Chondrocyte (in vitro differentiated cells): Measurements from ENCODE around the gene RBKS. TPM values are rescaled to one million over a fixed set of nuclear protein-coding genes. Genes with fewer than 3 reads are reported as not detected.

Experiments used
- DNase-seq: peaks from one replicate; pipeline ENCODE4 v3.0.0; 2021; ENCODE audit warnings: mixed read lengths, low spot score
- H3K27ac Mint-ChIP-seq: one replicate; pipeline ENCODE4 v1.8.0; 2021; ENCODE audit warnings: mild to moderate bottlenecking, moderate library complexity, mixed read lengths; ENCODE audit not compliant: unreplicated experiment
- H3K27me3 Mint-ChIP-seq: 2 replicates; pipeline ENCODE4 v1.8.0; 2021; ENCODE audit warnings: low read depth, mixed read lengths
- H3K36me3 Mint-ChIP-seq: 2 replicates; pipeline ENCODE4 v1.8.0; 2021; ENCODE audit warnings: low read depth, mixed read lengths
- H3K4me1 Mint-ChIP-seq: 2 replicates; pipeline ENCODE4 v1.8.0; 2021; ENCODE audit warnings: low read depth, mild to moderate bottlenecking, mixed read lengths
- H3K4me3 Mint-ChIP-seq: one replicate; pipeline ENCODE4 v1.8.0; 2021; ENCODE audit warnings: mild to moderate bottlenecking, moderate library complexity, mixed read lengths; ENCODE audit not compliant: unreplicated experiment
- H3K9me3 Mint-ChIP-seq: 2 replicates; pipeline ENCODE4 v1.8.0; 2021; ENCODE audit warnings: low read depth, mixed read lengths
- total RNA-seq: library from RNA; stranded (reverse); gene quantifications from 3 replicates; pipeline ENCODE4 v1.2.1, GENCODE V29; 2021
- TF ChIP-seq, protein P1 (sequence below): fragments of 200-600 bp; sonication (generic); IDR thresholded peaks from 2 replicates; pipeline ENCODE4 v1.5.0; 2021; ENCODE audit warnings: antibody characterized with exemption, mild to moderate bottlenecking, moderate library complexity

RBKS gene
- total RNA-seq, 1 donor from 2014 or later: 0.45 TPM

GRCh38 chr2:27925766-27926472 is 35.7 kb upstream of the RBKS start:
- no peak for DNase-seq
- no peak overlapping the region for H3K27ac Mint-ChIP-seq
- H3K9me3 Mint-ChIP-seq: no peaks in the 10 kb centered on the region
- H3K4me3 Mint-ChIP-seq: no peak overlapping the region
- TF ChIP-seq, protein P1, sequence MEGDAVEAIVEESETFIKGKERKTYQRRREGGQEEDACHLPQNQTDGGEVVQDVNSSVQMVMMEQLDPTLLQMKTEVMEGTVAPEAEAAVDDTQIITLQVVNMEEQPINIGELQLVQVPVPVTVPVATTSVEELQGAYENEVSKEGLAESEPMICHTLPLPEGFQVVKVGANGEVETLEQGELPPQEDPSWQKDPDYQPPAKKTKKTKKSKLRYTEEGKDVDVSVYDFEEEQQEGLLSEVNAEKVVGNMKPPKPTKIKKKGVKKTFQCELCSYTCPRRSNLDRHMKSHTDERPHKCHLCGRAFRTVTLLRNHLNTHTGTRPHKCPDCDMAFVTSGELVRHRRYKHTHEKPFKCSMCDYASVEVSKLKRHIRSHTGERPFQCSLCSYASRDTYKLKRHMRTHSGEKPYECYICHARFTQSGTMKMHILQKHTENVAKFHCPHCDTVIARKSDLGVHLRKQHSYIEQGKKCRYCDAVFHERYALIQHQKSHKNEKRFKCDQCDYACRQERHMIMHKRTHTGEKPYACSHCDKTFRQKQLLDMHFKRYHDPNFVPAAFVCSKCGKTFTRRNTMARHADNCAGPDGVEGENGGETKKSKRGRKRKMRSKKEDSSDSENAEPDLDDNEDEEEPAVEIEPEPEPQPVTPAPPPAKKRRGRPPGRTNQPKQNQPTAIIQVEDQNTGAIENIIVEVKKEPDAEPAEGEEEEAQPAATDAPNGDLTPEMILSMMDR: no peak
- H3K36me3 Mint-ChIP-seq: peaks cover 9% of the 10 kb centered on the region
- peaks cover 8% of the 10 kb centered on the region for H3K4me1 Mint-ChIP-seq
- no peaks in the 10 kb centered on the region for H3K27me3 Mint-ChIP-seq

- H3K4me3 Mint-ChIP-seq: no peak overlapping the region
- TF ChIP-seq, protein P1: no peak
- H3K27ac Mint-ChIP-seq: no peak overlapping the region
- peaks cover 17% of the 10 kb centered on the region for H3K4me1 Mint-ChIP-seq
- H3K9me3 Mint-ChIP-seq: no peaks in the 10 kb centered on the region
- DNase-seq: no peak
- peaks cover 7% of the 10 kb centered on the region for H3K36me3 Mint-ChIP-seq
- H3K27me3 Mint-ChIP-seq: no peaks in the 10 kb centered on the region
Observed at GRCh38 chr2:27922842-27923241, 32.7 kb upstream of the RBKS start.

DNA sequence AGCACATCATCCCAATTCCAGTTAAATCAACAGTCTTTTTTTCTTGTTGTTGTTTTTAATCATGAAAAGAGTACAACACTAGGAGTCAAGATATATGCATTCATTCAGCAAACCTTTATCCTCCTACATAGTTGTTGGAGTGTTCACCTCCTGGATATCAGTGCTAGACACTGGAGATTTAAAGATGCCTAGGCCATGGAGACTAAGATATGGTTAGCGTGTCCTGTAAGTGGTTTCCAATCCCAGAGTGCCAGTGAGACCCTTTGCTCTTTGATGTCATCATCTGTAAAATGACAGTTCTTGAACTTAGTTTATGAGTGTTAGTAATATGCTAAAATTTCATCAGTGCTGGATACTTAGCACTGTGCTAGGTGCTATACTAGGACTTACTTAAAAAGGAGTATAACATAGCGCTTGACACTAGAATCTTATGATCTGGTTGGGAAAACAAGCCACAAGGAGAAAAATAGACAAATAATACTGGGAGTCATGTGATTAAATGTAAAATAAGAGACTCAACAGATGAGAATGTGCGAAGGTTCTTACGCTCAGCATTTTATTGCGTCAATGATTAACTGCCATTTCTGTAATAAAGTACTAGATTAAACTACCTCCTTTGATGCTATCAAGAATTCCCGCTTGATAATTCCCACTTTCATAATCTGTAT is 31.8 kb upstream of the RBKS start:
- H3K4me3 Mint-ChIP-seq: no peak overlapping the region

DNA sequence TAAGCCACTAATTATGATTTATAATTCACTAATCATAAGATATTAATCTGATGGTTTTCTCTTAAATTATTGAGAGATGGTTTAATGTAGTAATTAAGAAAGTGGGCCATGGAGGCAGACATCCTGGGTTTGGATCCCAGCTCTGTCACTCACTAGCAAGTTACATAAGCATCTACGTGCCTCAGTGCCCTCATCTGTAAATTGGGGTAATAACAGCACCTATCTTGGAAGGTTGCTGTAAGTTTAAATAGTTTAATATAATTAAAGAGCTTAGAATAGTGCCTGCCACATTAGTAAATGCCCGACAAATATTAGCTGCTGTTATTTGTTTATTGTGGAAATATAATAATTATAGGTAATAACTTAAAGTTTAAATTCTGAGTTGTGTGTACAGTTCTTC is 31.2 kb upstream of the RBKS start:
- no peak overlapping the region for H3K27ac Mint-ChIP-seq
- H3K27me3 Mint-ChIP-seq: no peaks in the 10 kb centered on the region
- DNase-seq: no peak
- H3K36me3 Mint-ChIP-seq: peaks cover 7% of the 10 kb centered on the region
- H3K9me3 Mint-ChIP-seq: no peaks in the 10 kb centered on the region
- TF ChIP-seq, protein P1: no peak
- peaks cover 17% of the 10 kb centered on the region for H3K4me1 Mint-ChIP-seq
- H3K4me3 Mint-ChIP-seq: no peak overlapping the region

More for the DNA sequence above, 31.8 kb upstream of the RBKS start:
- Mint-ChIP-seq H3K36me3 (peaks cover 7% of the 10 kb centered on the region), H3K27me3 (no peaks in the 10 kb centered on the region), H3K4me1 (peaks cover 17% of the 10 kb centered on the region), H3K9me3 (no peaks in the 10 kb centered on the region), H3K27ac (peak overlapping the region; percentile 73)
- TF ChIP-seq, protein P1: no peak
- DNase-seq: no peak

GRCh38 chr2:27920148-27920885 is 30.1 kb upstream of the RBKS start:
- H3K36me3 Mint-ChIP-seq: peaks cover 2% of the 10 kb centered on the region
- TF ChIP-seq, protein P1: no peak
- no peak for DNase-seq
- H3K27me3 Mint-ChIP-seq: no peaks in the 10 kb centered on the region
- peaks cover 17% of the 10 kb centered on the region for H3K4me1 Mint-ChIP-seq
- peak overlapping the region; percentile 46 for H3K27ac Mint-ChIP-seq
- no peaks in the 10 kb centered on the region for H3K9me3 Mint-ChIP-seq
- H3K4me3 Mint-ChIP-seq: no peak overlapping the region
